HEK293T (cell line): ENCODE measurements around the gene TIMM29.

ENCODE experiments used
- CTCF ChIA-PET: fragments of 350-600 bp; formaldehyde crosslinking; extraction: SDS; loops from one replicate; lab custom pipeline; 2021; ENCODE audit warnings: antibody characterized with exemption, inconsistent platforms; lab: Yijun Ruan, JAX
- POLR2A ChIA-PET: fragments of 350-600 bp; formaldehyde crosslinking; extraction: SDS; loops from one replicate; lab custom pipeline; 2020; ENCODE audit warnings: antibody characterized with exemption, inconsistent platforms; lab: Yijun Ruan, JAX
- DNase-seq: peaks from one replicate; pipeline ENCODE4 v3.0.0; 2012; ENCODE audit warnings: mixed read lengths; ENCODE audit errors: extremely low spot score
- ARNT ChIP-seq: fragments of 450-650 bp; IDR thresholded peaks from 2 replicates; pipeline ENCODE4 v1.6.1; 2017; ENCODE audit warnings: mild to moderate bottlenecking
- BHLHE40 ChIP-seq: fragments of 450-650 bp; IDR thresholded peaks from 2 replicates; pipeline ENCODE4 v1.6.1; 2016; ENCODE audit warnings: mild to moderate bottlenecking, moderate library complexity, borderline replicate concordance
- CTBP1 ChIP-seq: fragments of 450-650 bp; IDR thresholded peaks from 2 replicates; pipeline ENCODE4 v1.6.1; 2016; ENCODE audit warnings: borderline replicate concordance
- ELF4 ChIP-seq: fragments of 450-650 bp; IDR thresholded peaks from 2 replicates; pipeline ENCODE4 v1.6.1; 2017; ENCODE audit warnings: antibody characterized with exemption
- FOXA1 ChIP-seq: fragments of 450-650 bp; IDR thresholded peaks from 2 replicates; pipeline ENCODE4 v1.6.1; 2016; ENCODE audit warnings: mild to moderate bottlenecking
- FOXK2 ChIP-seq: fragments of 450-650 bp; IDR thresholded peaks from 2 replicates; pipeline ENCODE4 v1.6.1; 2016; ENCODE audit warnings: mild to moderate bottlenecking
- FOXM1 ChIP-seq: fragments of 450-650 bp; IDR thresholded peaks from 2 replicates; pipeline ENCODE4 v1.6.1; 2017; ENCODE audit warnings: mild to moderate bottlenecking, borderline replicate concordance
- HDGF ChIP-seq: fragments of 450-650 bp; IDR thresholded peaks from 2 replicates; pipeline ENCODE4 v1.6.1; 2017; ENCODE audit warnings: antibody characterized with exemption, borderline replicate concordance
- L3MBTL2 ChIP-seq: fragments of 450-650 bp; conservative IDR thresholded peaks from 2 replicates; pipeline ENCODE4 v1.6.1; 2016; ENCODE audit warnings: mild to moderate bottlenecking
- LEF1 ChIP-seq: fragments of 450-650 bp; IDR thresholded peaks from 2 replicates; pipeline ENCODE4 v1.6.1; 2017; ENCODE audit warnings: mild to moderate bottlenecking, borderline replicate concordance
- NFRKB ChIP-seq: fragments of 450-650 bp; IDR thresholded peaks from 2 replicates; pipeline ENCODE4 v1.6.1; 2016; ENCODE audit warnings: mild to moderate bottlenecking, moderate library complexity
- PKNOX1 ChIP-seq: fragments of 450-650 bp; IDR thresholded peaks from 2 replicates; pipeline ENCODE4 v1.6.1; 2016
- SP1 ChIP-seq: fragments of 450-650 bp; IDR thresholded peaks from 2 replicates; pipeline ENCODE4 v1.6.1; 2017
- SUZ12 ChIP-seq: fragments of 450-650 bp; IDR thresholded peaks from 2 replicates; pipeline ENCODE4 v1.6.1; 2016; ENCODE audit warnings: mild to moderate bottlenecking
- TARDBP ChIP-seq: fragments of 450-650 bp; IDR thresholded peaks from 2 replicates; pipeline ENCODE4 v1.6.1; 2016
- ZNF384 ChIP-seq: fragments of 450-650 bp; IDR thresholded peaks from 2 replicates; pipeline ENCODE4 v1.6.1; 2016

TIMM29 gene

GRCh38 chr19:10885201-10886169 is 43.1 kb upstream of the TIMM29 start:
- TF ChIP-seq LEF1 (no peak), ZNF384 (peak; percentile 81)
- ChIA-PET CTCF (interaction anchor here (0.6 to 1.1 kb wide), 4 partner anchors 14 to 1190 kb away, joined by 3 to 5 read pairs (median 3); partner anchors contain the start of gene CARM1), POLR2A (no interaction called here)
- DNase-seq = no peak

- TF ChIP-seq BHLHE40 = no peak
- no peak for TF ChIP-seq ARNT
- TF ChIP-seq CTBP1 = no peak
- no peak for TF ChIP-seq TARDBP
- no peak for TF ChIP-seq FOXM1
- TF ChIP-seq PKNOX1 = no peak
- TF ChIP-seq SP1 = no peak
- TF ChIP-seq HDGF = no peak
- no peak for TF ChIP-seq ZNF384
- ChIA-PET CTCF (interaction anchor here (1.0 to 1.8 kb wide), 5 partner anchors 15 to 148 kb away, joined by 3 to 7 read pairs (median 3); partner anchors contain the start of gene CARM1), POLR2A (interaction anchor here (1.1 to 1.6 kb wide), 2 partner anchors 8 to 31 kb away, joined by 3 to 10 read pairs; no protein-coding TSS in a partner anchor)
- DNase-seq = no peak
These were observed 40.8 kb upstream of the TIMM29 start for GRCh38 chr19:10887616-10888367.

- ChIA-PET POLR2A (interaction anchor here (1.1 to 1.6 kb wide), 2 partner anchors 9 to 30 kb away, joined by 3 to 10 read pairs; no protein-coding TSS in a partner anchor), CTCF (interaction anchor here (1.0 to 1.8 kb wide), 5 partner anchors 16 to 147 kb away, joined by 3 to 7 read pairs (median 3); partner anchors contain the start of gene CARM1)
- DNase-seq = no peak
- TF ChIP-seq ELF4 (no peak), LEF1 (no peak), CTBP1 (no peak), SP1 (no peak)
These were observed 40.2 kb upstream of the TIMM29 start for GRCh38 chr19:10888421-10888866.

GRCh38 chr19:10889880-10890279 is 38.7 kb upstream of the TIMM29 start:
- ChIA-PET POLR2A (no interaction called here), CTCF (no interaction called here)
- no peak for DNase-seq
- no peak for TF ChIP-seq FOXM1
- TF ChIP-seq PKNOX1 = no peak
- no peak for TF ChIP-seq ARNT
- TF ChIP-seq LEF1 = no peak
- no peak for TF ChIP-seq SP1
- TF ChIP-seq L3MBTL2 = no peak
- no peak for TF ChIP-seq SUZ12
- TF ChIP-seq CTBP1 = no peak
- no peak for TF ChIP-seq FOXA1
- TF ChIP-seq TARDBP = no peak

GRCh38 chr19:10891405-10892086 is 37.1 kb upstream of the TIMM29 start:
- ChIA-PET CTCF (interaction anchor here (0.7 to 1.1 kb wide), 2 partner anchors 27 to 383 kb away, joined by 3 read pairs; no protein-coding TSS in a partner anchor), POLR2A (no interaction called here)
- no peak for TF ChIP-seq ELF4
- TF ChIP-seq FOXM1 = no peak
- TF ChIP-seq SUZ12 = no peak
- no peak for TF ChIP-seq SP1
- TF ChIP-seq NFRKB = no peak
- TF ChIP-seq CTBP1 = no peak
- TF ChIP-seq HDGF = no peak
- TF ChIP-seq FOXK2 = no peak
- TF ChIP-seq ZNF384 = no peak
- TF ChIP-seq FOXA1 = no peak
- no peak for TF ChIP-seq ARNT
- no peak for TF ChIP-seq PKNOX1
- TF ChIP-seq TARDBP = no peak
- no peak for TF ChIP-seq L3MBTL2
- TF ChIP-seq LEF1 = no peak
- no peak for TF ChIP-seq BHLHE40
- DNase-seq = no peak
